NCI-H2081 (cell line): Measurements from ENCODE around the gene GASK1A.

ENCODE experiments used
- DNase-seq, 2 experiments: peaks; one replicate each; lab custom pipeline; 2025; lab: John Stamatoyannopoulos, UW

The GASK1A gene

DNA sequence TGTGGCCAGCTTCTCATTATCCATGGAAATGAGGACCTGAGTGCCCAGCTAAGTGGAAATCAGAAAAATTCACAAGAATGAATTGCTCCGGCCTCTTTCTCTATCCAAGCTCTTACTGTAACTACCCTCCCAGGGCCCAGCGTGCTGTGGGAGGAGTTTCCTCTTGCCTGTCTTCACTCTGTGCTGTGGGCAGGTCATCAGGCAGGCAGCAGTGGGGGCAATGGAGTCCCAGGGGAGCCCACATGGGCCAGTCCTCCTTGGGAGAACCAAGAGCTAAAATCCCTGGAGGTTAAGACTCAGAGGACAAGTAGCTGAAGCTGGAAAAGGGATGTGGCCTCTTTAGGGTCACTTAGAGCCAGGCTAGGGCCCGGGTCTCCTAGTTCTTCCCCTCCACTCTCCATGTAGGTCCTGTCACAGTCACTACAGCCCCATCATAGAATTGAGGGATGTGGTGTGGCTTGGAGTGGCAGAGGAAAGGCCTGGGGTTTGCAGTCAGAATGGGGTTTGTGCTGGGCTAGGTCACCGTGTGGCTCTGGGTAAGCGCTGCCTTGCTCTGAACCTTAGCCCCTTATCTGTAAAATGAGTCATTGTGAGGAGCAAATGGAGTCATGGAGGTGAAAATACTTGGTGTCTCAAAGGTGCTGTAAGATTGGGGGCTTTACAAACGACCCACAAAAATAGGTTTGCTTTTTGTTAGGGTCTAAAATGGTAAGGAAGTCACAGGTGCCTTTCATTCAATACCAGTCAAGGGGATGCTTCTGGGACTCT is 3.7 kb downstream of the GASK1A start:
- DNase-seq, result no peak

DNA sequence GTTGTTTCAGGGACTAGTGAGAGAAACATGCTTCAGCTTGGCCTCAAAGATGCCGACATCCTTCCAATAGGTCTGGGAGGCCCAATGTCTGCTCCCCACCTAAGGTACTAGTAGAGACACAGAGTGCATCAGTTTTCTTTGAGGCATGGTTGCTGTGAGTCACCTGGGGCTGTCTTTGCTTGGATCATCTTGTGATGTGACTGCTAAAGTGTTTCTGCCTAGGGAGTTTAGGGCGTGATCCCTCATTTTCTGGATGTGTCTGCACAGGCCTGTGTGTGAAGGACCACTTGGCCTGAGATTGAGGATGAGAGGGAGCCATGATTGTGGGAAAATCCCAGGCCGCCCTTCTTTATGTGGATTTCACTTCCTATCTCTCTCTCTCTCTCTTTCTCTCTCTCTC is 4.8 kb downstream of the GASK1A start:
- DNase-seq, result no peak

DNA sequence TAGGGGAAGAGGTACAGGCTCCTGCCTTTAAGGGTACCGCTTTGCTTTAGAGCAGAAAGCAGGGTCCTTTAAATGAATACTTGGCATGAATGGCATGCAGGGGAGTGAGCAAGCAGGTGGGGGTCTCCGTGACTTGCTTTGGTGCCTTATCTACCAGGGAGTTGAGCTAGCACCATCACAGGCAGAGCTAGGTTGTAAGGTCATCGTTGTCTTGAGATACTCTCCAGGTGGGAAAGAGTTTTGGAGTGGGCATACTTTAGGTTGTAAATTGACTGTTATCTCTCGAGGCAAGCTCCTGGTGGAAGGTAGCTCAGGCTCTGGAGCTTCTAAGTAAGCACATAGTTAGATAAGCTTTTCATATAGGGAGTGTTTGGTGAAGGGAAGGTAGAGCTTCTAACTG is 5.6 kb downstream of the GASK1A start:
- no peak for DNase-seq

DNA sequence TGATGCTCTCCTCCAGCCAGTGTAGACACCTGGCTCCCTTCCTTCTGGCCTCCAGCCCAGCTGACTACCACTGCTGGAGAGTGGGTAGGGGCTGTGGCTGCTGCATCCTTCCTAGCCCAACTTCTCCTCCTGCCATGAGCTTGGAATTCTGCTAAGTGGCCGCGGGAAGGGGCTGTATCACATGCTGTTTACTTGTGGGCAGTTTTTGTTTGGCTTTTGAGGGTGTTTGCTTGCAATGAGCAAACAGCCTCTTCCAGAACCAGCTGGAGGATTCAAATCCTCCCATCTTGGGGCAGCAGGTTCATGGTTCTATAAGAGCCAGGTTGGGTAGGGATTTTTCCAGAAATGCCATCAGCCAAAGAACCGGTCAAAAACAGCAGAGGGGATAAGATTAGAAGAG is 9.0 kb downstream of the GASK1A start:
- DNase-seq, result no peak

- no peak for DNase-seq
Measured at GRCh38 chr3:42988566-42988965, 9.5 kb downstream of the GASK1A start.

GRCh38 chr3:42991341-42992315 is 12.5 kb downstream of the GASK1A start:
- no peak for DNase-seq

GRCh38 chr3:42994595-42994994 is 15.5 kb downstream of the GASK1A start:
- DNase-seq, result no peak

GRCh38 chr3:42996021-42996420 is 16.9 kb downstream of the GASK1A start:
- DNase-seq, result no peak

GRCh38 chr3:42996633-42997075 is 17.5 kb downstream of the GASK1A start:
- DNase-seq, result no peak

- DNase-seq, result no peak
Measured at GRCh38 chr3:42999212-42999611, 20.1 kb downstream of the GASK1A start.

GRCh38 chr3:42999632-43000031 is 20.5 kb downstream of the GASK1A start:
- DNase-seq, result no peak

DNA sequence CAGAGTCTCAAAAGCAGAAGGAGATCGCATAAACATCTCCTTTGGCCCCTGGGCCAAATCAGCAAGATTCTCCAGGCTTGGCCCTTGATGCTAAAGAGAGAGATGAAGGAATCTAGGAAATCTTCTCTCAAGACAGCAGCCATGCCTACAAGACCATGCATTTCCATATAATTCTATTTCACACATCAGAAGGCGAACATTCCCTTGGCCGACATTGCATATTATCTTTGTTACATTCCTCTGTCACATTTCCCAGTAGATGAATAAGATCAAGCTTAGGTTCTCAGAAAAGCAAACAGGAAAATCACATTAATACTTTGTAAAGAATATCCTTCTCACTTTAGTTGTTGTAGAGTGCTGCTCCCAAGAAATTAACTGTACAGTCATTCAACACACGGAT is 21.3 kb downstream of the GASK1A start:
- DNase-seq, result no peak

DNA sequence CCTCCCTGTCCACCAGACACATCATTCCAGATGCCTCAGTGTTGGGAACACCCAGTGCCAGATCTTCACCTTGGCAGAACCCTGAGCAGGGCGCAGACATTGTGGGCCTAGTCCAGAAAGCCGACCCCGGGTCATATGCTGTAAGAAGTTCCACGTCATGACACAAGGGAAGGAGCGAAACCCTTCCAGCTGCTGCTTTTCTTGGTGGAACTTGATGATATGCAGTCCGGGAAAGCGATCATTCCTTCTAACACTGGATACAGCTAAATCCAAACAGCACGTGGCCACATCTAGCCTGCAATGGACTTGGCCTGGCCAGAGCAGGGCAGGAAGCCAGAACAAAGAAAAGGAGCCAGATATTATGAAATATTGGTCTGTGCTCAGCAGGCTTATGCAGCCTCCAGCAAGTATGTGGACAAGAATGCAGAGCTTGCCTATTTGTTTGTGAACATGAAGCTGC is 22.0 kb downstream of the GASK1A start:
- no peak for DNase-seq

DNA sequence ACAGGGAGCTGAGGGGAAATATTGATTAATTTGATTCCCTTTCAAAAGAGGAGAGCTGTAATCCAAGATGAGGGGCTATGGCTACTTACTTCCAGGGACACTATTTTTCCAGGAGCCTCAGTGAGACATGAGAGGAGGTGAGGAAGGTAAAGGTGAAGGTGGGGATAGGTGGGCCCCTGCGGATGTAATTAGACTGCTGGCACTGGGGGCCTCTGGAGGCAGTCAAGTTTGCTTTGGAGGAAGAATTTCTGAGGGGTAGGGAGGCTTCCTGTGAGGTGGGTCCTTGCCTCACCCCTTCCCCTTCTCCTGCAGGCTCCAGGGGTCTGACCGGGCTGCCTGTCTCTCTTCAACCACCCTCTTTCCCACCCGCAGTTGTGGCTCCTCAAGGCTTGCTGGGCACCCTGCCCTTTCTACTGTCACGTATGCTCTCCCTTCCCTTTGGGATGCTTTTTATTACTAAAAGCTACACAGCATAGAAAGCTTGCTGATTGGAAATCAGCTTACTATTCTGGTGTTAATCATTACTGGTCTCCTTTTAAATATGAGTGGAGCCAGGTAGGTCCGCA is 22.5 kb downstream of the GASK1A start:
- DNase-seq, result no peak

- no peak for DNase-seq
Measured at GRCh38 chr3:43004282-43004681, 25.2 kb downstream of the GASK1A start.

DNA sequence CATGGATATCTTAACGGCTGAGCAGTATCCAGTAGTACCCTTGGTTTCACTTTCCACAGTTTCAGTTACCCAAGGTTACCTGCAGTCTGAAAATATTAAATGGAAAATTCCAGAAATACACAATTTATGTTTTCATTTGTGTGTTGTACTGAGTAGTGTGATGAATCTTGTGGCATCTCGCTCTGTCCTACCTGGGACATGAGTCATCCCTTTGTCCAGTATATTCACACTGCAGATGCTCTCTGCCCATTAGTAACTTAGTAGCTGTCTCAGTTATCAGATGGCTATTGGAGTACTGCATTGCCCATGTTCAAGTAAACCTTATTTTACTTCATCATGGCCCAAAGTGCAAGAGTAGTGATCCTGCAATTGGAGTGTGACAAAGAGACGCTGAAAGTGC is 26.1 kb downstream of the GASK1A start:
- DNase-seq, result no peak

GRCh38 chr3:43005981-43006380 is 26.9 kb downstream of the GASK1A start:
- no peak for DNase-seq

- no peak for DNase-seq
Measured at GRCh38 chr3:43006825-43007224, 27.7 kb downstream of the GASK1A start.

DNA sequence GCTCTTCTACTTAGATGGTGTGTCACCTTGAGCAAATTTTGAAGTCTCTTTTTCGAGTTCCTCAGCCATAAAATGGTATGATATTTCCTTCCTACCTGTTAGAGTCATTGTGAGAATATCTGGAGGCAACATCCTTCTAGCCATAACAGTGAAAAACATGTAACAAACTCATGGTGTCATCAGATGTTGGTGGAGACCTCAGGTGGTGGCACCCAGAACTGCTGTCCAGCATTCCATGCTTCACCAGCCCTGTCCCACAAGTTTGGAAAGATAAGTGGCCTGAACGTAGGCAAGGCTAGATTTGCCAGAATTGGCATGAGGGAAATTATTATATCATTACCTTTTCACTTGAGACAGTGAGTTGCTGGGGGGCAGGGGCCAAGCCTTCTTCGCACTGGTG is 30.4 kb downstream of the GASK1A start:
- DNase-seq, result no peak

DNA sequence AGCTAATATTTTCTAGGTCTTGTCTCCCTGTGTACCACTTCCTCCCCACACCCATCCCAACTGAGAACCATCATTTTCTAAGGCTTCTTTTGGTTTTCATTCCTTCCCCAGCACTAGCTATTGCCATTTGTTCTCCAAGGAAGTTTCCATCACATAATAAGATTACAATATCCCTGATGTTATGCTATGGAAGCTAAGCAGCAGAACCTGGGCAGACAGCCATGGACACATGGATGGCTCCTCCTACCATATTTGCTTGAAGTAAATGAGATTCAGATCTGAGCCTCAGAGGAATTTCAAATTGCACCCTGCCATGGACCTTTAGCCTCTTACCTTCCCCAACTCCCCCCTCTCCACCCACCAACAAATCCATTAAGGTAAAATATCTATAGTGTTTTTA is 31.5 kb downstream of the GASK1A start:
- DNase-seq, result no peak

GRCh38 chr3:43011638-43012037 is 32.5 kb downstream of the GASK1A start:
- no peak for DNase-seq

- DNase-seq, result no peak
Measured at GRCh38 chr3:43012174-43012573, 33.1 kb downstream of the GASK1A start.

- DNase-seq, result no peak
Measured at GRCh38 chr3:43013256-43013655, 34.1 kb downstream of the GASK1A start.
